Stimulated activated CD8-positive, alpha-beta memory T cell treated with anti-CD3 and anti-CD28 coated beads, Interleukin-15, amount 100 ng/mL, for 1 hour (primary cell): Measurements from ENCODE around the gene STYXL1.

ENCODE experiments used
- DNase-seq: peaks from one replicate; pipeline ENCODE4 v3.0.0-alpha.2; 2020; ENCODE audit warnings: low read depth

The STYXL1 gene

DNA sequence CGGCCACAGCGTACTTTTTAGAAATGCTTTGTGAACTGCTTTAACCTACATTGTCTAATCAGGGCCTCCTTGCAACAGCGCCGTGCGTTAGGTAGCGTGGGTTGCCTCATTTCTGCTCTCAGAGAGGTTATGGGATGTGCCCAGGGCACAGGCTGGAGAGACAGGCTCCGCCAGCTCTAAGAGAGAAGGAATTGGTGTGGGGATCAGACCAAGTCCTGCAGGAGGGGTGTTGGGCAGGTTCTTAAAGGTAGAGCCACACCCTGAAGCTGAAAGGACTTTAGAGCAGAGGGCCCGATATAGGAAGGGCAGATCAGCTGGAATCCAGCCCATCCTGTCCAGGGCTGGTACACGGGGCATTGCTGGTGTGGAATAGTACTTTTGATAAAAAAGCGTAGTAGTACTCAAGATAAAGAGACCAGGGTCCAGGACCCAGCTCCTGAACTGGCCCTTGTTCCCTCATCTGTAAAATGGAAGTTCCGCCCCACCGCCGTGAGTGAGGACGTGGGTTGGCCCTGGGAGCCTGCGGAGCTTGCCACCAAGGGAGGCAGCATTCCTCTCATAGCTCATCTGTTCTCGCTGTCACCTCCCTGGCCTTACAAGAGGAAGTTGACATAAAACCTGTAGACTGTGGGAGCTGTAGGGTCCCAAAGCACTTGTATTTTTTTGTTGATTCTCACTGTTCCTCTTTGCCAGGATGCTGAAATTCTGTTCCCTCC is 90.6 kb downstream of the STYXL1 start:
- DNase-seq, result no peak

DNA sequence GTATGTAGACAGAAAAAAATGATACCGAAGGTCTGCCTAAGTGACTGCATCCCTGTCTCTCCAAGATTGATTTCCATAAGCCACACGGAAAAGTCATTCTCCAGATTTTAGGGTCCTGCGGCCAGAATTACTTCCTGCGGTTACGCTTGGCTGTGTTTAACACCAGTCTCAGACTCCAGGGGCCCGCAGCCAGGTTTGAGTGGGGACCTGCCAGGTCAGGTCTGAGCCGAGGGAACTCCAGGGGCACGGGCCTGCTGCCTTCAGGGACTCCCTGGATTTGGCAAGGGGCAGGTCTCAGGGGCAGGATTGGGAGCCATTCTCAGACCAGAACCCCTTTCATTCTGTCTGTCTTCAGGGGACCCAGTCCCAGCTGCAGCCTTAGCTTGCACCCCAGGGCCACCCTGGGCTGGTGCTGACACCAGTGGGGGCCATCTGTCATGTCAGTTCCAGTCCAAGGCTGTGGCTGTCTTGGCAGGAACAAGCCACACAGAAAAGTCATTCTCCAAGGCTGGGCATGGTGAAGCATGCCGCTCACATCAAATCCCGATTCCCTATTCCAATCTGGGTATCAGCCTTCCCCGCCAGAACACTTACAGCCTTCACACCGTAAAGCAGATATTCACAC is 92.4 kb downstream of the STYXL1 start:
- no peak for DNase-seq

DNA sequence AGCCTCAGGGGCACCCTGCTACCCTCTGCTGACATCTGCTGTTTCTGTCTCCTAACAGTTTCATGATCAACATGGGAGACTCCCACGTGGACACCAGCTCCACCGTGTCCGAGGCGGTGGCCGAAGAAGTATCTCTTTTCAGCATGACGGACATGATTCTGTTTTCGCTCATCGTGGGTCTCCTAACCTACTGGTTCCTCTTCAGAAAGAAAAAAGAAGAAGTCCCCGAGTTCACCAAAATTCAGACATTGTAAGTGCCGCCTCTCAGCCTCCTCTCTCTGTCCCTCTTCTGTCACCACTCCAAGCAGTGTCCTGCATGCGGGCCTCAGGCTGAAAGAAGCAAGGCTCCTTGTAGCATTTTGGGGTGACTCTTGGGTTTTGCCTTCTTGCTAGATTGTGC is 93.9 kb downstream of the STYXL1 start:
- DNase-seq, result no peak

DNA sequence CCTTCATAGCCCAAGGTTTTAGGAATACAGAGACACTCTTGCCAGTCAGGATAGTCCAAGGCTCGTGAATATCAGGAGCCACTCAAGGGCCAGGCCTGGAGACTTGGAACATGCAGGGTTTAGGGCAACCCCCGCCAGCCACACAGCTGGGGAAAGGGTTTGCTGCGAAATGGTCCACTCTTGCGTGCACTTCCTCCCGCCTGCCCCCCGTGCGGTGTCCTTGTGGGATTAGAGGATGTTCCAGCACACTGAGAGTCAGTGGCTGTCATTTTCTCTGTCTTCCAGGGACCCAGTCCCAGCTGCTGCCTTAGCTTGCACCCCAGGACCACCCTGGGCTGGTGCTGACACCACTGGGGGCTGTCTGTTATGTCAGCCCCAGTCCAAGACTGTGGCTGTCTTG is 94.4 kb downstream of the STYXL1 start:
- DNase-seq, result no peak

DNA sequence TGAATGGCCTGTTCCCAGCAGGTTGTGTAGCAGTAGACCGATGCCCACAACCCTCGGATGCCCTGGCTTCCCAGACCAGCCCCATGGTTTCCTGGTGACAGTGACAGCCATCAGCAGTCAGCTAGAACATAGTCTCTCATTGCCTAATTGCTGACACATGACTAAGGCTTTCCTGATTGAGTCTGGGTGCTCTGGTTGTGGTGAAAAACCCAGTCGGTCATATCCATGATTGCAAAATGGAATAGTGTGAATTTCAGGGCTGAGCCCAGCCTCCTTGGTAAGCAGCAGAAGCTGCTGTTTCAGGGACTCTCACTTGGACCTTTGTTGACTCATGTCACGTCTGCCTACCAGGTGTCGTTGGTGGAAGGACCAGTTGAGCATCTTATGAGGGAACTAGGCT is 96.3 kb downstream of the STYXL1 start:
- DNase-seq, result no peak

DNA sequence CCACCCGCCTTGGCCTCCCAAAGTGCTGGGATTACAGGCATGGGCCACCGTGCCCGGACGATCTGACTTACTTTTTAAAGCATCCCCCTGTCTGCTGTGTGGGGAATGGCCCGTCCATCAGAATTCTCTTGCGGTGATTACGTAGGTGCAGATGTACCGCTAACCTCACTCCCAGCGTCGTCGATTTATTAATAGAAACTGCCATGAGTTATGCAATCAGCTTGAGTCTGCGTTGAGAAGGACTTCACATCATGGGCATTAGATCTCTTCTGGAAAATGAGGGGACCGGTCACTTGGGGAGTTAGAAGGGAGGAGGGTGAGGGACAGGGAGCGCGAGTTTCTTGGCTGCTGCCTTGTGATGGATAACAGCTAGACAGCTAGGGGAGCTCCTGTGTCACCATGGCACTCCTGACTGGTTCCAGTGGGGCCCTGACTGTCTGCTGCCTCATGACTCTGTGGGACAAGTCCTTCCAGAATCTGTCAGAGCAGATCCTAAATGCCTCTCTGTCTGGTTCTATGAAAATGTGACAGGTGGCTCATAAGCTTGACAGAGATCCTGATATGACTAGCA is 97.6 kb downstream of the STYXL1 start:
- no peak for DNase-seq

DNA sequence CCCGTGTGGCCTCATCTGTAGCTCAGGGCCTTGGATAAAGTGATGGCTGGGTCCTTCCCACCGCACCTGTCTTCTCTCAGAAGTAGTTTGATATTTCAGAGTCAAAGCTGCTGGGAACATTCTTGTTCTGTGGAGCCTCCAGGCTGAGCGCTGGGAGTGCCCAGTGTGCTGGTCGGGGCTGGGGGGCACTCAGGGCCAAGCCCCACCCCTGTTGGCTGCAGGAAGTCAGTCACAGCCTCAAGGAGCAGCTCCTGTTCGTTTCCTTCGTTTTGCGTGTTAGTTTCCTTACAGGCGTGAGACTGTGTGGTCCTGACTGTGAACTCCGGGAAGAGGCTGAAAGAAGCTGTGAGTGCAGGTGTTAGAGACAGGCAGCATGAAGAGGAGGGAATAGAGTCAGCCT is 99.6 kb downstream of the STYXL1 start:
- no peak for DNase-seq
